ENCODE data around the gene DTD1.
A peak's percentile ranks its signal among the peaks of the same experiment; 100 is the strongest.
"Not testable (repeated sequence)": the region's sequence is repeated elsewhere in the genome, so short reads cannot be mapped to it uniquely, and the experiment has no call there.

Gene DTD1

GRCh38 chr20:18749528-18749927, 161.7 kb downstream of the DTD1 start:
- TF ChIP-seq CTCF (IDR thresholded peaks at IDR 0.05; ENCODE audit: extremely low read depth, insufficient read depth, missing control alignments): no peak
- no peak for DNase-seq (ENCODE audit: low spot score)
- in situ Hi-C loops (cut with MboI; ENCODE audit: low pct_unique_long_range_greater_than_20kb, low sequenced_read_pairs, unreplicated experiment): no loop called here

- TF ChIP-seq CTCF (IDR thresholded peaks at IDR 0.05; ENCODE audit: extremely low read depth, insufficient read depth, missing control alignments): no peak
- no peak for DNase-seq (ENCODE audit: low spot score)
- in situ Hi-C loops (cut with MboI; ENCODE audit: low pct_unique_long_range_greater_than_20kb, low sequenced_read_pairs, unreplicated experiment): no loop called here
Measured at GRCh38 chr20:18750735-18751134, 162.9 kb downstream of the DTD1 start.

DNA sequence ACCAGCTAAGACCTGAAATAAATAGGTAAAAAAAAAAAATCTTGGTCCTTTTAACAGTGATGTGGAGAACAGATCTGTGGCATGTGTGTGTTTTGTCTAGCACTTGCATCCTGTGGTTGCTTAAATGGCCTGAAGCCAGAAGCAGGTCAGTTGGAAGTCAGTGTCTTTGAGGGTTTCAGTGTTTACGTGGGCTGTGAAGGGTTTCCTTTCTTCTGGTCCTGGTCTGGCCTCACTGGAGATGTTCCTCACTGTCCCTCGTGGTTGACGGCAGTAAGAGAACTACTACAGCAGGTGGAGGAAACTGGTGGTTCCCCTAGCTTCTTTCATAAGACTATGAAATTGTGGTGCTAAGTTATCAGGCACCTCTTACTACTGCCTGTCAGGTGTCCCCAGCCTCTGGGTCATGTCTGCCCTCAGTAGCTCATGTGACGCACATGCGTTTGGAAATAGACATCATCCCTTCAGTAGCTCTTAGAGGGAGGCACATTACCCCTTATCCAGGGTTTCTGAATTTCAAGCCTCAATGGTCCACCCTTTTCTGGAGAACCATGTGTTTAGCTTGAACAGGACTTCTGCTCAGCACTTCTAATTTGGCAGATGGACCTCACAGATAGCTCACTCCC, 166.3 kb downstream of the DTD1 start:
- in situ Hi-C loops (cut with MboI; ENCODE audit: low pct_unique_long_range_greater_than_20kb, low sequenced_read_pairs, unreplicated experiment): no loop called here
- peak; percentile 66 for DNase-seq (ENCODE audit: low spot score)
- peak; percentile 10 for TF ChIP-seq CTCF (IDR thresholded peaks at IDR 0.05; ENCODE audit: extremely low read depth, insufficient read depth, missing control alignments)

DNA sequence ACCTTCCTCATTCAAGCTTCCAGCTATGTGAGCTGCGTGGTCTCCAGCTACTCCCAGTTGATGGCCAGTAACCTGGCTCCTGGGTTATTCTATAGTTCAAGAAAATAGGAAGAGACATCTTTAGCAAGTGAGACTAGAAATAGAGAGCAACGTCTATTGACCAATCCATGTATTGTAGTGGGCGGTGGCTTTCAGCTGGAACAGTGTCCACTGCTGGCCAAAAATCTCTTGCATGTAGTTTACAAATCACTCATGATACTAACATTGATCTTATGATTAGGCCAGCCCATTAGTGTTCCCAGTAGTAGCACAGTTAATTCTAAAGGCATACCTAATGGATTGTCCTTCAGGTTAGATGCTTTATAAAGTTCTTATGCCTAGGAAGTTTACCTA, 166.8 kb downstream of the DTD1 start:
- TF ChIP-seq CTCF (IDR thresholded peaks at IDR 0.05; ENCODE audit: extremely low read depth, insufficient read depth, missing control alignments): no peak
- DNase-seq (ENCODE audit: low spot score): no peak
- in situ Hi-C loops (cut with MboI; ENCODE audit: low pct_unique_long_range_greater_than_20kb, low sequenced_read_pairs, unreplicated experiment): no loop called here

GRCh38 chr20:18760852-18761251, 173.0 kb downstream of the DTD1 start:
- DNase-seq (ENCODE audit: low spot score); in situ Hi-C loops (cut with MboI; ENCODE audit: low pct_unique_long_range_greater_than_20kb, low sequenced_read_pairs, unreplicated experiment): not testable (repeated sequence)

DNA sequence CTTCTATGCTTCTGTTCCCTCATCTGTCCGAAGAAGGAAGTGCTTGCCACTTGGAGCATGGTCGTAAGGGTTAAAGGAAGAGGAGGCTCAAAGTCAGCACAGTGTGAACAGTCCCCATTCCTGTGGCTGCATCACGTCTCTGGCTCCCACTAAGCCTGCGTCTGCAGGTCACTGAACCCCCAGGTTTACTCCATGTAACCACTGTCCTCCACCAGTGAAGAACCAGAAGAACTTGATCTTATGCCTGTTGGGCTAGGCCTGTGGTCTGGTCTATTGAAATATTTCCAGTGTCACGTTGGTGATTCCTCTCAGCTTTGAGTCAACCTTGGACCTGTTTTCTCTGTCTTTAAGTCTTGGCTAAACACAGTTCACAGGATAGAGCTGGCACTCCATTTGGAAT, 179.8 kb downstream of the DTD1 start:
- no peak for DNase-seq (ENCODE audit: low spot score)
- in situ Hi-C loops (cut with MboI; ENCODE audit: low pct_unique_long_range_greater_than_20kb, low sequenced_read_pairs, unreplicated experiment): no loop called here
- TF ChIP-seq CTCF (IDR thresholded peaks at IDR 0.05; ENCODE audit: extremely low read depth, insufficient read depth, missing control alignments): no peak

DNA sequence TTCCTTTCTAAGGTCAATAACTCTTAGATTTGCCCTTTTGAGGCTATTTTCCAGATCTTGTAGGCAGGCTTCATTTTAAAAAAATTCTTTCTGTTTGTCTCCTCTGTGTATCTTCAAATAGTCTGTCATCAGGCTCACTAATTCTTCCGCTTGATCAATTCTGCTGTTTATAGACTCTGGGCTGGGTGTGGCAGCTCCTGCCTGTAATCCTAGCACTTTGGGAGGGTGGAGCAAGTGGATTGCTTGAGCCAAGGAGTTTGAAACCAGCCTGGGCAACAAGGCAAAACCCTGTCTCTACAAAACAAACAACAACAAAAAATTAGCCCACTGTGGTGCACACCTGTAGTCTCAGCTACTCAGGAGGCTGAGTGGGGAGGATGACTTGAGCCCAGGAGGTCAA, 185.7 kb downstream of the DTD1 start:
- in situ Hi-C loops (cut with MboI; ENCODE audit: low pct_unique_long_range_greater_than_20kb, low sequenced_read_pairs, unreplicated experiment): no loop called here
- no peak for TF ChIP-seq CTCF (IDR thresholded peaks at IDR 0.05; ENCODE audit: extremely low read depth, insufficient read depth, missing control alignments)
- no peak for DNase-seq (ENCODE audit: low spot score)
